HG02610 (cell line): ENCODE results near the gene ARID5B.
A peak's percentile ranks its signal among the peaks of the same experiment; 100 is the strongest.

Source experiments
- ATAC-seq: cut with Tn5 transposase; IDR thresholded peaks from one replicate; pipeline ENCODE4 v1.9.1; 2021; ENCODE audit warnings: mild to moderate bottlenecking, moderate library complexity; ENCODE audit not compliant: unreplicated experiment

Gene ARID5B

DNA sequence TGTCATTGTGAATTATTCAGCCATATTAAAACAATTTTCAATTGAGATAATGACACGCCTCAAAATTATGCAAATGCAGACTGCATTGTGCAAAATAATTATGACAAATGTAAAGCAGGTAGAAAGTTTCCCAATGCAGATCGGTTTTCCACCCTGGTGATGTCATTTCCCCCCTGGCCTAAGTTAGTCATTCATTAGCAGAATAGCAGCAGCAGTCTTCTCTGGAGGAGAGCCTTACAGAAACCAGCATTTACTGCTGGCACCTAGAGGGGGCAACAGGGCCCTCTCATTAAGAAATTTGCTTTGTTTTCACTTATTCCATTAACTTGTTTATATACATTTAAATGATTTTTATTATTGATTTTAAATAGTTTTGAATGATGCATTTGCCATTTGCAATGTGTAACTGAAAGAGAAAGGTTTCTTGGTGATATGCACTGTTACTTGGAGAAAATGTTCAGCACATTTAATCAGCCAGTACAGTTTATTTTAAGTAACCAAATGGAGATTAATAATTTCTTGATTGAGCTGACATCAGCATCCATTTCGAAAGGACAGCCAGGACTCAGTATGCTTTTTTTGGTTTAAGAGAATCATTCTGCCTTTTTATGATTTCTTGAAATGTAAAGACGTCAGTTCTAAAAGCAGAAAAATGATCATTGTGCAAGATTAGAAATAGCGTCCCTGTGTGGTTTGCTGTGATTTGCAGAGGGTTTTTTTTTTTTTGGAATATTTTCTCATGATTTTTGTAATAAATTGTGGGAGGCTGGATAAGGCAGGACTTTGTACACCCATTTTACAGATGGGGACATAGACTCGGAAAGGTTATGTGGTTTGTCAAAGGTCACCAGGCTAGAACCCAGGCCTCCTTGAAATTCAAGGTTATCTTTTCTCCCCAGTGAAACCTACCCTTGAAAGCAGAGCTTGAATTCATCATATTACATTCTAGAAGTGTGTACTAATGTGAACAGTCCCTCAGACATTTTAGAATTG, 3.5 kb downstream of the ARID5B start:
- peak; percentile 55 for ATAC-seq

- ATAC-seq, result no peak
These were observed 4.5 kb downstream of the ARID5B start for GRCh38 chr10:61905837-61906561.

DNA sequence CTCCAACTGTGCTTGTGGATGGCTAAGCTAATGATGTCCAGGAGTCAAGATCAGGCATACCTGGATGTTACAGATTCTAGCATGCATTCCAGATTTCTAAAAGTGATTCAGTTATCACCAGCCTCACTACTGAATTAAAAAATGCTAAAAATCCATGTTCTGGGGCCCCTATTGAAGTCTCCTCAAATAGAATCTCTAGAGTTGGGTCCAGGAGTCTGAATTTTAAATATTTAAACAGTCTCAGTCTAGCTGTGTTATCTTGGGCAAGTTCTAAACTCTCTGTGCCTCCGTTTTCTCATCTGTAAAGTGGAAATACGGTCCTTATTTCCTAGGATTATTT, 5.0 kb downstream of the ARID5B start:
- no peak for ATAC-seq

DNA sequence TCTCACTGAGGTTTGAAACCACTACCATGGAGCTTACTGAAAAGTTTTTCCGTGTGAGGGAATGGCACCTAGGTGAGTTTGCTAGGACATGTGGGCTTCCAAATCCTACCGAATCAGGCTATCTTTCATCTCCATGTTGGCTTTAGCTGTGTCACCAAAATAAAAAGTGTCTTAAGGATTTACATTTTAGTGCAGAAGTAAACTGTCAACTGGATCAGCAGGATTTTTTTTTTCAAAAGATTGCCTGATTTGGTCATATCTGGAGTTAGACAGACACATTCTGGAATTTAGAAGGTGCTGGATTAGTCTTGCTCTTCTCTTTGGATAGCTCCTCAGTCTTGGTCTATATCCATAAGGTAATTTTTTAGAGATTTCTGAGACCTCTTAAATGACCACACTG, 5.5 kb downstream of the ARID5B start:
- no peak for ATAC-seq

DNA sequence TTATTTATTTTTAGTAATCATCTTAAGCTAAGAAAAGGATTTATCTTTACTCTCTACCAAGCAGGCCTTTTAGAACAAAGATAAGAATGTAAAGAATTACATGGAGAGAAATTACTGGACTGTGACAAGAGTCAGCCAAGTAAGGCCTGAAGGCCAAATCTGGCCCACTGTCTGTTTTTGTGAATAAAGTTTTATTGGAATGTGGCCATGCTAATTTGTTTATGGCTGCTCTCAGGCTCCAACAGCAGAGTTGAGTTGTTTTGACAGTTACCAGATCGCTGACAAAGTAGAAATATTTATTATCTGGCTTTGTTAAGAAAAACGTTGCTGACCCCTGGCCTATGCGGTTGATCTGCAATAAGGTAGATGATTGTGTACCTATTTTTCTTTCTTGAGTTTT, 6.1 kb downstream of the ARID5B start:
- no peak for ATAC-seq

GRCh38 chr10:61910226-61910805, 8.8 kb downstream of the ARID5B start:
- no peak for ATAC-seq

DNA sequence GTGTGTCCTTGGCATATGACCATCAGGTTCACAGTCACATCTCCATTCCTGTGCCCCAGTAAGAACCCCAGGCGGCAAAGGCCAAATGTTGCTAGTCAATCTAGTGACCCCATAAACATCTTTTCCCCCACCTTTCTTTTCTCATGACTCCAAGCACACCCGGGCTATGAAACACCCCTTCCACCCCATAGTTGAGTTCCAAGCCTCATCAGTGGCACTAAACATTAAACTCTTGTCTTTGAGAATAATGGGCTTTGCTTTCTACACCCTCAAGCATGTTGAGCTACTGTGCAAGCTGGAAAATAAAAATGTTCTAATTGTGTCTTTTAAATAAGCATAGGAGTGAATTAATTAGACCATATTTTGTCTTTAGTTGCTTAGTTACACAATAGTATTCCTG, 9.4 kb downstream of the ARID5B start:
- no peak for ATAC-seq

GRCh38 chr10:61911425-61911824, 9.9 kb downstream of the ARID5B start:
- ATAC-seq, result no peak

GRCh38 chr10:61912981-61913380, 11.5 kb downstream of the ARID5B start:
- no peak for ATAC-seq

GRCh38 chr10:61918140-61918539, 16.6 kb downstream of the ARID5B start:
- no peak for ATAC-seq

- ATAC-seq, result no peak
These were observed 17.5 kb downstream of the ARID5B start for GRCh38 chr10:61918989-61919388.

- ATAC-seq, result no peak
These were observed 18.2 kb downstream of the ARID5B start for GRCh38 chr10:61919646-61920215.

- ATAC-seq, result peak; percentile 59
These were observed 19.6 kb downstream of the ARID5B start for GRCh38 chr10:61921143-61921542.

- ATAC-seq, result no peak
These were observed 21.9 kb downstream of the ARID5B start for GRCh38 chr10:61923210-61923949.

DNA sequence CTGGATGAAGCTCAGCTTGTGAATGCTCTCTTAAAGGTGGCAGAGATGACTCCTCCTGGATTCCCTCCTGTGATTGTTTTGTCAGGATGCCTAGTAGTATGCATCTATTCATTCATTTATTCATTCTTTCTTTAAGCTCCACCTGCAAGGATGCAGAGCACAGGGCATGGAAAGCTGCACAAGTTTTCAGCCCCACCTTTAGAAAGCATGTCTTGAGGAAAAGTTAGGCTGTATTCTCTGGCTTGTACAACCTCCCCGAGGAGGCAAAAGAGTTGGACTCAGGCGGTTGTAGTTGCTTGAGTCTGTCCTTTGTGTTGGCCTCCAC, 22.4 kb downstream of the ARID5B start:
- no peak for ATAC-seq

DNA sequence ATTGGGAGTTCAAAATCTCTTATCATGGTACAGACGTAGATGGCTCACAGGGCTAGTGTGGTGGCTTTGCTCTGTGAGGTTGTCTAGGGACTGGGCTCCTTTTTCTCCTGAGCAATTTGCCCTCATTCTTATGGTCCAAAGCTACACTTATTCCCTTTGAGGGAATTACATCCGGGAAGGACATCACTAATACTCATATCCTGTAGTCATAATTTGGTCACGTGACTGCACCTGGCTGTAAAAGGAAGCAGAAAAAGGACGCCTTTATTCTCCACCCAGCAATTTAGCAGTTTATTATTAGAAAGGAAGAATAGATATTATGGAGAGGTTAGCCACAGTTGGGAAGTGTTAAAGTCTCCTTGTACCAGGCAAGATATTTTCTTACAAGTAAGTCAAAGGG, 28.1 kb downstream of the ARID5B start:
- no peak for ATAC-seq

GRCh38 chr10:61931620-61932332, 30.3 kb downstream of the ARID5B start:
- ATAC-seq, result no peak

- no peak for ATAC-seq
These were observed 32.5 kb downstream of the ARID5B start for GRCh38 chr10:61933859-61934555.

- ATAC-seq, result no peak
These were observed 33.6 kb downstream of the ARID5B start for GRCh38 chr10:61935077-61935476.

DNA sequence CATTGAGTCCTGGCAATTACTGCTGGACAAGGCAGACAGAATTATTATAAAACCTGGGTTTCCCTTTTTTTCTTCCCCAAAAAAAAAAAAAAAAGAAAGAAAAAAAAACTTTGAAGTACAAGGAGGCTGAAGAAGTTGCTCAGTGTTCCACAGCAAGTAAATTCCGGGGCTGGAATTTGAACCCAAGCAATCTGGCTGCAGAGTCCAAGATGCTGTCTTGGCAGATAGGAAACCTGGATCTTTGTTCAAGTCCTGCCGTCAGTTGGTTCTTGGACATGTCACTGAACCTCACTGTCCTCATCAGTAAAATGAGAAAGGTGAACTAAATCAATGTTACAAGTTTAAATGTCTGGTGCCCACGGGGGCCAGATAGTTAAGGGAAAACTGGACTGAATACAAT, 35.3 kb downstream of the ARID5B start:
- no peak for ATAC-seq
